NB4 (cell line): ENCODE results near the gene ARHGAP26.
"Not testable (repeated sequence)": the region's sequence is repeated elsewhere in the genome, so short reads cannot be mapped to it uniquely, and the experiment has no call there.

Source experiments
- DNase-seq: peaks from one replicate; pipeline ENCODE4 v3.0.0; 2010; ENCODE audit warnings: low read depth
- H3K4me3 ChIP-seq: one replicate; pipeline ENCODE4 v1.5.1; 2011; ENCODE audit warnings: mild to moderate bottlenecking, low read depth, low read length, moderate library complexity
- MYC ChIP-seq: IDR thresholded peaks from 2 replicates; pipeline ENCODE4 v1.6.1; 2011; ENCODE audit warnings: low read depth, low read length
- POLR2A ChIP-seq: IDR thresholded peaks from 2 replicates; pipeline ENCODE4 v1.6.1; 2011; ENCODE audit warnings: mild to moderate bottlenecking; ENCODE audit not compliant: insufficient read length; ENCODE audit errors: extremely low read depth
- TF ChIP-seq, protein P1 (sequence below): IDR thresholded peaks from one replicate; pipeline ENCODE4 v1.5.1; 2012; ENCODE audit warnings: low read depth, low read length
- TF ChIP-seq, protein P2 (sequence below): IDR thresholded peaks from 2 replicates; pipeline ENCODE4 v1.6.1; 2011; ENCODE audit warnings: low read depth, low read length

Gene ARHGAP26

DNA sequence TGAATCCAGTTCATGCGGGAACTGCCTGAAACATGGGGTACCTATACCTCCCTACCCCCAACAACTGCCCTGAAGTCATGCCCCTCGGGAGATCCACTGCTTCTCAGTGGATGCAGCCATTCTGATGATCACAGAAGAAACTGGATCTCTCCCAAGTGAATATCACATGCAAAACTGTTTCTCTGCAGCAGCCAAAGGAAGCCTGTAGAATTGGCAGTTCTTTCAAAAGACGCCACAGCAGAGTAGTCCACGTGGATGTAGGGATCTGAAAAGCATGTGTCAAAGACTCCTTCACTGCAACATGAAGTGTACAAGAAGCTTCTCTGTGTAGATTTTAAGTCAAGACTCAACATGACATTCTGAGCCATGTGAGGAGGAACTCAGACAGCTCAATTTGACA, 346.6 kb downstream of the ARHGAP26 start:
- H3K4me3 ChIP-seq: no peak overlapping the region
- TF ChIP-seq, protein P1, sequence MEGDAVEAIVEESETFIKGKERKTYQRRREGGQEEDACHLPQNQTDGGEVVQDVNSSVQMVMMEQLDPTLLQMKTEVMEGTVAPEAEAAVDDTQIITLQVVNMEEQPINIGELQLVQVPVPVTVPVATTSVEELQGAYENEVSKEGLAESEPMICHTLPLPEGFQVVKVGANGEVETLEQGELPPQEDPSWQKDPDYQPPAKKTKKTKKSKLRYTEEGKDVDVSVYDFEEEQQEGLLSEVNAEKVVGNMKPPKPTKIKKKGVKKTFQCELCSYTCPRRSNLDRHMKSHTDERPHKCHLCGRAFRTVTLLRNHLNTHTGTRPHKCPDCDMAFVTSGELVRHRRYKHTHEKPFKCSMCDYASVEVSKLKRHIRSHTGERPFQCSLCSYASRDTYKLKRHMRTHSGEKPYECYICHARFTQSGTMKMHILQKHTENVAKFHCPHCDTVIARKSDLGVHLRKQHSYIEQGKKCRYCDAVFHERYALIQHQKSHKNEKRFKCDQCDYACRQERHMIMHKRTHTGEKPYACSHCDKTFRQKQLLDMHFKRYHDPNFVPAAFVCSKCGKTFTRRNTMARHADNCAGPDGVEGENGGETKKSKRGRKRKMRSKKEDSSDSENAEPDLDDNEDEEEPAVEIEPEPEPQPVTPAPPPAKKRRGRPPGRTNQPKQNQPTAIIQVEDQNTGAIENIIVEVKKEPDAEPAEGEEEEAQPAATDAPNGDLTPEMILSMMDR: no peak
- TF ChIP-seq POLR2A: no peak
- TF ChIP-seq, protein P2, sequence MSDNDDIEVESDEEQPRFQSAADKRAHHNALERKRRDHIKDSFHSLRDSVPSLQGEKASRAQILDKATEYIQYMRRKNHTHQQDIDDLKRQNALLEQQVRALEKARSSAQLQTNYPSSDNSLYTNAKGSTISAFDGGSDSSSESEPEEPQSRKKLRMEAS: no peak
- TF ChIP-seq MYC: no peak
- no peak for DNase-seq

DNA sequence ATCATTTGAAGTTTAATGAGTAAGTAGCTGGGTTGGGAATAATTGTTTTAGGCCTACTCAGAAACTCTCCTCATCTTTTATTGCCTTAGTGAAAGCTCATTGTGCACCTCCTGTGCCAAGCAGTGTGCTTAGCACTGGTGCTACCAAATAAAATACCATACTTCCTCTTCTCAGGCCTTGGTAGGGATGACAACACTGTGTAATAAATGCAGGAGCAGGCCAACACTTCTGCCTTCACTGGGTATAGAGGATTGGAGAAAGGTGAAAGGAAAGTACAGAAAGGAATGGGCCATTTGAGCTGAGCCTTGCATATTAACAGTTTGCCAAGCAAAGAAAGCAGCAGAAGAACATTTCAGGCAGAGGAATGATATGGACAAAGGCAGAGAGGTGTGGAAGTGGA, 347.6 kb downstream of the ARHGAP26 start:
- peak; percentile 51 for DNase-seq
- no peak overlapping the region for H3K4me3 ChIP-seq
- TF ChIP-seq, protein P2: no peak
- TF ChIP-seq, protein P1: no peak
- no peak for TF ChIP-seq POLR2A
- TF ChIP-seq MYC: no peak

DNA sequence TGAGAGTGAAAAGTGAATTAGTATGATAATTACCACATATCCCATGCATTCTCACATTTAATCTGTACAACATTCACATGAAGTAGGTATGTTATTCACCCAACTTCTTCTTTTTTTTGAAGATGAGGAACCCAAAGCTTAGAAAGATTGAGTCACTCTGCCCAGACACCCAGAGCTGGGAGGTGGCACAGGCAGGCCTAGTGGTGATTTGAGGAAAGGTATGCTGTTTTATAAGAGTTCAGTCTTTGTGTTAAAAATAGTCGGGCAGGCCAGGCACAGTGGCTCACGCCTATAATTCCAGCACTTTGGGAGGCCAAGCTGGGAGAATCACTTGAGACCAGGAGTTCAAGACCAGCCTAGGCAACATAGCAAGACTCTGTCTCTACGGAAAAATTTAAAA, 348.0 kb downstream of the ARHGAP26 start:
- peak; percentile 81 for DNase-seq
- TF ChIP-seq, protein P1: no peak
- TF ChIP-seq MYC: 0 out of 2 replicates have a peak, but pooled peaks have one; percentile 32
- H3K4me3 ChIP-seq: no peak overlapping the region

DNA sequence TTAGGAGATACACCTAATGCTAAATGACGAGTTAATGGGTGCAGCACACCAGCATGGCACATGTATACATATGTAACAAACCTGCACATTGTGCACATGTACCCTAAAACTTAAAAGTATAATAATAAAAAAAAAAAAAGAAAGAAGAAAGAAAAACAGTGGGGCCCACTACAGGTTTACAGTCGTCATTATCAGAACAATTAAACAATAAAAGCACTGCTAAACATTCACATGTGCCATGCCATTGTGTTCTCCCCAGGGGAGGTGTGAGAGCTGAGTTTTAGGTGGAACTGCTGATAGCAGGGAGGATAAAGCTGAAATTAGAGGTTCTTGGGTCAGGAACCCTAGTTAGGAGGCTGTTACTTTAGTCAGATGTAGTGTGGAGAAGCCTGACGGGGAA, 348.6 kb downstream of the ARHGAP26 start:
- not testable (repeated sequence) for H3K4me3 ChIP-seq, DNase-seq

DNA sequence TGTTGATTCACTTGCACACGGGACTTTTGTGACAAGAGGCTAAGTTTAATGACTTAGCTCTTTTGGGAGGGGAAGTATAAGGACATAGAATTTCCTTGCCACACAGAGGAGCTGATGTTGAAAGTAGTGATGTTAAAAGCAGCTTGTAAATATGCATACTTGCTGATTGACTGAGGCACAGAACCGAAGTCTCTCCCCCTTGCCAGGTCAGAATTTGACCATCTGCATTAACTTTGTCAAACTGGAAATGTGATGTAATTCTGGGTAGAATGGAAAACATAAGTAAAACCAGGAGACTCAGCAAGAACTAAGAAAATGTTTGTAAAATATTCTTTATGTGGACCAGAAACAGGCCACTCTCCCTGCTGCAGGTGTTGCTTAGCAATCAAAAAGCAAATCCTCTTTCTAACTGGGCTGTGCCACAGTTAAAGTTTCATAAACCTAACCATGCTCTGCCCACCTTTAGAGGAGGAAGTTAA, 349.2 kb downstream of the ARHGAP26 start:
- no peak overlapping the region for H3K4me3 ChIP-seq
- peak; percentile 73 for DNase-seq
- TF ChIP-seq MYC (no peak), POLR2A (no peak)
- TF ChIP-seq, protein P1: no peak
- TF ChIP-seq, protein P2: no peak

DNA sequence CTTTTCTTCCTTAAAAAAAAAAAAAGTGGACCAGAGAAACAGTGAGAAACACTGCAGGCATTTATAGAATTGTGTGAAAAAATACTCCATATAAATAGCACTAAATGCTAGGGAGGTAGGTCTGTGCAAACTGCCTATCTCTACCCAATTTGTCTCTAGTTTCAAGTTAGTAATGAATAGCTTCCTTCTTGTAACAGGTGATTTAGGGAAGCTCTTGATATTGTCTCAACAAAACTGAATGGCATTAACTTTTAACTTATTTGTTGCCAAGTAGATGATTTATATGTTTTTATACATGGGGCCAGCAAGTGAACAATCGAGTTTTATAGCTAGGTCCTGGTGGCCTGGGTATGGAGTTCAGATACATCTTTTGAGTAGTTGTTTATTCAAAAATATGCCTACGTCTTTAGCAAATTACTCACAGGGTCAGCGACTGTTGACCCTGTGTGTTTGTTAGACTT, 349.7 kb downstream of the ARHGAP26 start:
- no peak overlapping the region for H3K4me3 ChIP-seq
- no peak for DNase-seq
- TF ChIP-seq, protein P1: no peak
- TF ChIP-seq POLR2A: no peak
- no peak for TF ChIP-seq MYC
- TF ChIP-seq, protein P2: no peak
